Keratinocyte (primary cell): Measurements from ENCODE around the gene TEX38. TPM values are rescaled to one million over a fixed set of nuclear protein-coding genes. Genes with fewer than 3 reads are reported as not detected.
A peak's percentile ranks its signal among the peaks of the same experiment; 100 is the strongest.
"Not testable (repeated sequence)": the region's sequence is repeated elsewhere in the genome, so short reads cannot be mapped to it uniquely, and the experiment has no call there.

Experiments
- DNase-seq: peaks from one replicate; pipeline ENCODE4 v3.0.0-alpha.2; 2011; ENCODE audit warnings: low read depth, missing footprints, low spot score
- FAIRE-seq: peaks from 2 replicates; lab custom pipeline; 2011; peaks lifted over from hg19 to GRCh38; lab: Jason Lieb, UNC
- H2AFZ ChIP-seq: 2 replicates; pipeline ENCODE4 v1.6.0; 2012; ENCODE audit warnings: low read length, control low read depth, inconsistent platforms; ENCODE audit not compliant: control insufficient read depth
- H3K27ac ChIP-seq: 2 replicates; pipeline ENCODE4 v1.5.1; 2011; ENCODE audit warnings: low read length; ENCODE audit not compliant: control insufficient read depth, insufficient read depth
- H3K27me3 ChIP-seq: 3 replicates; pipeline ENCODE4 v1.6.0; 2011; ENCODE audit warnings: low read length; ENCODE audit not compliant: control insufficient read depth, insufficient read depth; ENCODE audit errors: extremely low read depth
- H3K36me3 ChIP-seq, 2 experiments: 2 replicates in 1 of 2; 3 replicates in 1 of 2; pipeline ENCODE4 v1.5.1; 2011; ENCODE audit warnings: low read length in 2 of 2, mild to moderate bottlenecking in 1 of 2; ENCODE audit not compliant: control insufficient read depth in 2 of 2, insufficient read depth in 2 of 2; ENCODE audit errors: extremely low read depth in 1 of 2
- H3K4me1 ChIP-seq: 3 replicates; pipeline ENCODE4 v1.5.1; 2011; ENCODE audit warnings: low read length; ENCODE audit not compliant: control insufficient read depth, insufficient read depth; ENCODE audit errors: extremely low read depth
- H3K4me2 ChIP-seq: 3 replicates; pipeline ENCODE4 v1.6.0; 2011; ENCODE audit warnings: low read depth, low read length; ENCODE audit not compliant: control insufficient read depth, insufficient read depth; ENCODE audit errors: extremely low read depth
- H3K4me3 ChIP-seq, 3 experiments: fragments of 200-600 bp in 1 of 3; sonication (generic) in 1 of 3; 2 replicates in 2 of 3; 3 replicates in 1 of 3; pipeline ENCODE4 v1.5.1; 2011 to 2016; ENCODE audit warnings: low read length in 3 of 3, mild to moderate bottlenecking in 3 of 3, control low read depth in 2 of 3, inconsistent platforms in 1 of 3, low read depth in 1 of 3, mixed read lengths in 1 of 3, mixed run types in 1 of 3, moderate library complexity in 1 of 3; ENCODE audit not compliant: control insufficient read depth in 2 of 3, insufficient read depth in 2 of 3; ENCODE audit errors: extremely low read depth in 1 of 3
- H3K79me2 ChIP-seq: 2 replicates; pipeline ENCODE4 v1.6.0; 2012; ENCODE audit warnings: low read length; ENCODE audit not compliant: control insufficient read depth, insufficient read depth
- H3K9ac ChIP-seq: 3 replicates; pipeline ENCODE4 v1.6.0; 2011; ENCODE audit warnings: low read length; ENCODE audit not compliant: control insufficient read depth, insufficient read depth; ENCODE audit errors: extremely low read depth
- H3K9me1 ChIP-seq: 3 replicates; pipeline ENCODE4 v1.6.0; 2011; ENCODE audit warnings: low read length; ENCODE audit not compliant: control insufficient read depth, insufficient read depth; ENCODE audit errors: extremely low read depth
- H3K9me3 ChIP-seq: 2 replicates; pipeline ENCODE4 v1.5.1; 2012; ENCODE audit warnings: low read depth, low read length; ENCODE audit not compliant: control insufficient read depth
- H4K20me1 ChIP-seq: 3 replicates; pipeline ENCODE4 v1.6.0; 2011; ENCODE audit warnings: low read length; ENCODE audit not compliant: control insufficient read depth, insufficient read depth; ENCODE audit errors: extremely low read depth
- EZH2 ChIP-seq: IDR thresholded peaks from one replicate; pipeline ENCODE4 v1.6.1; 2012; ENCODE audit warnings: inconsistent platforms, mild to moderate bottlenecking, low read length, moderate library complexity
- dilution Hi-C: fragments of 300-500 bp; cut with MboI; formaldehyde crosslinking; loops from one replicate; pipeline ENCODE4 v1.7.0; 2020; ENCODE audit warnings: low sequenced_read_pairs; ENCODE audit not compliant: extremely low pct_ligation_motif_present
- polyA plus RNA-seq, 5 experiments: library from polyadenylated mRNA; depleted of rRNA in 3 of 5; stranded (reverse) in 3 of 5; stranded (forward) in 1 of 5; unstranded in 1 of 5; fragments of >200 nt; gene quantifications; 1 replicate in 1 of 5; 2 replicates in 3 of 5; 3 replicates in 1 of 5; pipeline versions ENCODE4 v1.2.1 to v1.2.3, GENCODE V29; 2011 to 2012; ENCODE audit warnings: missing spikeins in 2 of 5, low read depth in 1 of 5, low replicate concordance in 1 of 5
- TF ChIP-seq, protein P1 (sequence below), 3 experiments: IDR thresholded peaks in 1 of 3; conservative IDR thresholded peaks in 1 of 3; optimal IDR thresholded peaks in 1 of 3; 2 replicates in 2 of 3; 3 replicates in 1 of 3; pipeline versions ENCODE3 to v1.5.1; 2011; ENCODE audit warnings: low read length in 3 of 3, mild to moderate bottlenecking in 3 of 3, moderate library complexity in 2 of 3, control low read depth in 1 of 3, inconsistent platforms in 1 of 3; ENCODE audit not compliant: insufficient read depth in 2 of 3; ENCODE audit errors: extremely low read depth in 1 of 3

Gene TEX38
- polyA plus RNA-seq, 1 donor (not counting 4 experiments of a cell fraction or from before 2014, with no cell fraction given) = not detected

DNA sequence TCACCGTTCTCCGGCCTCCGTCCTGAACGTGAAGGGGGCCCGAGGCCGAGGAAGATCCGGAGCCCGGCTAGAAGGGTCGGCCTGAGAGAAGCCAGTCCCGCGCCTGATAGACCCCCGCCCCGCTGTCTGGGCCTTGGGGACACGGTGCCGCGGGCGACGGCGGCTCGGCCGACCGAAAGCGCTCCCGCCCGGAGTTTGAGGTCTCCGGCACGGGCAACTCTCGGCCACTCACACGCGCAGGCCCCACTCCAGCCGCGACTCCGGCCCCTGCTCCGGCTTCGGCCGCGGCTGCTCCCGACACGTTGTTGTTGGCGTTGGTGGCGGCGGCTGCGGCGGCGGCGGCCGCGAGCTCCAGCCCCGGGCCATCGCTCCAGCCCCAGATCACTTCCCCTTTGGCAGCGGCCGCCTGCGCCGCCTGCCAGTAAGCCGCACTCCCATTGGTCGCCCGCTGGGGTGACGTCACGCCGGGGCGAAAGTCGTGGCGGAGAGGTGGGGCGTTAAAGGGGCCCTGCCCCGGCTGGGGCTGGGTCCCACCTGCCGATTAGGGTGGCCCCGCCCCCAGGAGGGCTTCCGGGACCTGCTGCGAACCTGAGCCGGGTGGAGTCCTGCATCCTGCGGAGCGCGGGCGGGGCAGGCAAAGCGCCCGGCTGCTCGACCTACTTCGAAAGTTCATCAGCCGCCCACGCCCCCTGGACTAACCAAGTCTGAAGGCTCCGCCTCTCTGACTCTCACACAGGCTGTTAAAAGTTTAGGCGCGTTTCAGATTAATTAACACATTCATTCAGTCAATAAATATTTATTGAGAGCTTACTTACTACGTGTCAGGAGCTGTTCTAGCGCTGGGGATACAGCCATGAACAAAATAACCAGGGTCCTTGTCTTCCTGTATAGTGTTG, 47.3 kb downstream of the TEX38 start, which contains the start of gene EFCAB14:
TSS of gene EFCAB14 (minus strand) at position 388 of the 896 bp plus-strand sequence. CDS start 1,027 bp downstream, outside the sequence.
- Histone ChIP-seq H3K9me1 (no peaks in the 10 kb centered on the region), H3K9me3 (no peaks in the 10 kb centered on the region), H3K4me2 (peak within 1 kb of the TSS; percentile 91), H2AFZ (peak within 1 kb of the TSS; percentile 75), H3K27ac (peak within 1 kb of the TSS; percentile 77), H3K79me2 (peaks cover 34% of the 10 kb centered on the region), H3K4me3 (peak within 1 kb of the TSS; percentile 82 to 86 (median 86)), H4K20me1 (no peaks in the 10 kb centered on the region), H3K27me3 (no peaks in the 10 kb centered on the region), H3K4me1 (peaks cover 22% of the 10 kb centered on the region), H3K36me3 (peaks cover 10 to 12% of the 10 kb centered on the region in 2 experiments), H3K9ac (peak within 1 kb of the TSS; percentile 88)
- DNase-seq (peak; percentile 85), FAIRE-seq (peak; percentile 77)
- no peak for TF ChIP-seq EZH2
- TF ChIP-seq, protein P1, sequence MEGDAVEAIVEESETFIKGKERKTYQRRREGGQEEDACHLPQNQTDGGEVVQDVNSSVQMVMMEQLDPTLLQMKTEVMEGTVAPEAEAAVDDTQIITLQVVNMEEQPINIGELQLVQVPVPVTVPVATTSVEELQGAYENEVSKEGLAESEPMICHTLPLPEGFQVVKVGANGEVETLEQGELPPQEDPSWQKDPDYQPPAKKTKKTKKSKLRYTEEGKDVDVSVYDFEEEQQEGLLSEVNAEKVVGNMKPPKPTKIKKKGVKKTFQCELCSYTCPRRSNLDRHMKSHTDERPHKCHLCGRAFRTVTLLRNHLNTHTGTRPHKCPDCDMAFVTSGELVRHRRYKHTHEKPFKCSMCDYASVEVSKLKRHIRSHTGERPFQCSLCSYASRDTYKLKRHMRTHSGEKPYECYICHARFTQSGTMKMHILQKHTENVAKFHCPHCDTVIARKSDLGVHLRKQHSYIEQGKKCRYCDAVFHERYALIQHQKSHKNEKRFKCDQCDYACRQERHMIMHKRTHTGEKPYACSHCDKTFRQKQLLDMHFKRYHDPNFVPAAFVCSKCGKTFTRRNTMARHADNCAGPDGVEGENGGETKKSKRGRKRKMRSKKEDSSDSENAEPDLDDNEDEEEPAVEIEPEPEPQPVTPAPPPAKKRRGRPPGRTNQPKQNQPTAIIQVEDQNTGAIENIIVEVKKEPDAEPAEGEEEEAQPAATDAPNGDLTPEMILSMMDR (optimal IDR thresholded peaks at IDR 0.05 in 1 of 3, IDR thresholded peaks at IDR 0.05 in 1 of 3, conservative IDR thresholded peaks at IDR 0.05 in 1 of 3; ENCODE audit: extremely low read depth in 1 of 3, insufficient read depth in 2 of 3, low read length in 3 of 3) = no peak
- dilution Hi-C loops = no loop called here

DNA sequence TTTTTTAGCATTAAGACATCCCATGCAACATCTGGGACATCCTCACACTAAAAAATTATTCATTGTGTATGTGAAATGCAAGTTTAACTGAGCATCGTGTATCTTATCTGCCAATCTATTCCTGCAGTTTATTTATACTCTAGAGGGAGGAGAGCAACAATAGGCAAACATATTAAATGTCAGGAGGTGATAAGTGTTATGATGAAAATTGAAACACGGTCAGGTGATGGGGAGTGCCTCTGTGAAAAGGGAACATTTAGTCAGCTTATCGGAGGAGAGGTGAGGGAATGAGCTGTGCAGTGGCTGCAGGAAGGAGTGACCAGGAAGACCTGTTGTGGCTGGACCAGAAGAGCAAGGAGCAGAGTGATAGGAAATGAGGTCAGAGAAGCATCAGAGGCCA, 48.0 kb downstream of the TEX38 start:
- Histone ChIP-seq H3K27ac (peak overlapping the region; percentile 48), H4K20me1 (no peaks in the 10 kb centered on the region), H3K36me3 (peaks cover 10% of the 10 kb centered on the region in 2 experiments), H3K9me3 (no peaks in the 10 kb centered on the region), H3K4me3 (peak overlapping the region in 2 of 3 experiments; percentile 54 to 56), H2AFZ (peak overlapping the region; percentile 72), H3K9me1 (no peaks in the 10 kb centered on the region), H3K79me2 (peaks cover 31% of the 10 kb centered on the region), H3K9ac (no peak overlapping the region), H3K4me2 (peak overlapping the region; percentile 86), H3K4me1 (peaks cover 22% of the 10 kb centered on the region), H3K27me3 (no peaks in the 10 kb centered on the region)
- no peak for TF ChIP-seq EZH2
- TF ChIP-seq, protein P1 (optimal IDR thresholded peaks at IDR 0.05 in 1 of 3, IDR thresholded peaks at IDR 0.05 in 1 of 3, conservative IDR thresholded peaks at IDR 0.05 in 1 of 3; ENCODE audit: extremely low read depth in 1 of 3, insufficient read depth in 2 of 3, low read length in 3 of 3) = no peak
- FAIRE-seq (peak; percentile 51), DNase-seq (peak; percentile 7)
- dilution Hi-C loops = no loop called here

DNA sequence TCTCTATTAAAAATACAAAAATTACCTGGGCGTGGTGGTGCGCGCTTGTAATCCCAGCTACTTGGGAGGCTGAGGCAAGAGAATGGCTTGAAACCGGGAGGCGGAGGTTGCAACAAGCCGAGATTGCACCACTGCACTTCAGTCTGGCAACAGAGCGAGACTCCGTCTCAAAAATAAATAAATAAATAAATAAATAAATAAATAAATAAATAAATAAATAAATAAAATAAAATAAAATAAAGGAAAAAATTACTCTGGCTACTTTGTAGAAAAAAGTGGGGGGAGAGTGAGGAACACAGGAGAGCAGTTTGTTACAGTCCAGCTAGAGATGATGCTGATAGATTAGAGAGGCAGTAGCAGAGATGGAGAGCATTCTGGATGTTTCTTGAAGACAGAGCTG, 48.7 kb downstream of the TEX38 start:
- H3K79me2 ChIP-seq = peaks cover 31% of the 10 kb centered on the region
- DNase-seq, H3K4me3 ChIP-seq, H3K27me3 ChIP-seq, H3K9me3 ChIP-seq, H3K4me2 ChIP-seq, H3K9me1 ChIP-seq, dilution Hi-C loops, H3K27ac ChIP-seq, H3K9ac ChIP-seq, H4K20me1 ChIP-seq, H2AFZ ChIP-seq, FAIRE-seq, H3K36me3 ChIP-seq: not testable (repeated sequence)
- H3K4me1 ChIP-seq = peaks cover 27% of the 10 kb centered on the region
